Lower leg skin (tissue), 4 donors: ENCODE data around the gene CELA2B. TPM values are rescaled to one million over a fixed set of nuclear protein-coding genes. Genes with fewer than 3 reads are reported as not detected.
"Not testable (repeated sequence)": the region's sequence is repeated elsewhere in the genome, so short reads cannot be mapped to it uniquely, and the experiment has no call there.

Experiments used
- DNase-seq, 2 donors: peaks; one replicate each; pipeline ENCODE4 v3.0.0-alpha.2; 2019; ENCODE audit warnings: low spot score in 2 of 2
- H3K4me3 ChIP-seq: fragments of 200-600 bp; sonication (generic); 2 replicates; pipeline ENCODE4 v1.5.1; 2017; ENCODE audit warnings: mild to moderate bottlenecking, low read depth; ENCODE audit not compliant: poor library complexity, severe bottlenecking
- POLR2A ChIP-seq, 2 donors: fragments of 450-650 bp; IDR thresholded peaks; one replicate each; pipeline ENCODE4 v1.6.1; 2016 to 2017; ENCODE audit warnings: antibody characterized with exemption in 2 of 2, mild to moderate bottlenecking in 1 of 2, moderate library complexity in 1 of 2
- WGBS, 2 donors: methylation state at CpG; one replicate each; pipeline ENCODE4 v1.1.5; 2018; 5-methylcytosine and 5-hydroxymethylcytosine counted together
- intact Hi-C: fragments of 100-400 bp; cut with DNase I; formaldehyde crosslinking; loops from one replicate; pipeline ENCODE4 v1.15.0; 2023; ENCODE audit warnings: low total_unique reads
- total RNA-seq, 4 donors: library from RNA; depleted of rRNA; stranded (reverse); fragments of >200 nt; gene quantifications; one replicate each; pipeline ENCODE4 v1.1.0, GENCODE V29; 2016
- TF ChIP-seq, protein P1 (sequence below), 3 donors: fragments of 450-650 bp; IDR thresholded peaks; one replicate each; pipeline ENCODE4 v1.5.1; 2016; ENCODE audit warnings: antibody characterized with exemption in 3 of 3, mild to moderate bottlenecking in 3 of 3, moderate library complexity in 2 of 3

CELA2B gene
- total RNA-seq: under 1 TPM in 1 of 4 donors, not detected in 3; 0.49 TPM

DNA sequence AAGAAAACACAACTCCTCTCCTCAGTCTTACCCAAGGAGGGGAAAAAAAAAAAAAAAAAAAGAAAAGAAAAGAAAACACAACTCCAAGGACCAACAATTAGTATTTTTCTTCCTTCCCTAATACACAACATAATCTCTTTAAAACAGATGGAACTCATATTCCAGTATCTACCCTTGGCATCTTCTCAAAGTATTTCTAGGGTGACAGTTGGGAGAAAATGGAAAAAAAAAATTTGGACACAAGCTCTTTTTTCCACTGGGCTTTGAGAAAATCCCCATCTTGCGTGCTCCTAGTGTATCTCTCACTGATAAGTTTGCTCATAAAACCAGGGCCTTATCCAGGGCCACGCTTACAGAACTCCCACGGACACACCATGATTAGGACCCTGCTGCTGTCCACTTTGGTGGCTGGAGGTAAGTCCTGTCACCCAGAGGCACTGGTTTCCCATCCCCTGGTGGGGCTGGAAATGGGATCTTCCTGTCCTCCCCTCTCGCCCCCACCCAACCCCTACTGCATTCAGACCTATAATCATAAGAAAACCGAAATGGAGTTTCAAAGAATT is at the start of gene CELA2B:
TSS of gene CELA2B (plus strand) at position 353 of the 563 bp plus-strand sequence. CDS start at position 375, 22 bp downstream.
- H3K4me3 ChIP-seq: no peak within 1 kb of the TSS
- 65 to 79% methylated on average over 5 of the region's 5 CpGs for WGBS, 2 donors
- intact Hi-C loops: no loop called here
- TF ChIP-seq, protein P1, sequence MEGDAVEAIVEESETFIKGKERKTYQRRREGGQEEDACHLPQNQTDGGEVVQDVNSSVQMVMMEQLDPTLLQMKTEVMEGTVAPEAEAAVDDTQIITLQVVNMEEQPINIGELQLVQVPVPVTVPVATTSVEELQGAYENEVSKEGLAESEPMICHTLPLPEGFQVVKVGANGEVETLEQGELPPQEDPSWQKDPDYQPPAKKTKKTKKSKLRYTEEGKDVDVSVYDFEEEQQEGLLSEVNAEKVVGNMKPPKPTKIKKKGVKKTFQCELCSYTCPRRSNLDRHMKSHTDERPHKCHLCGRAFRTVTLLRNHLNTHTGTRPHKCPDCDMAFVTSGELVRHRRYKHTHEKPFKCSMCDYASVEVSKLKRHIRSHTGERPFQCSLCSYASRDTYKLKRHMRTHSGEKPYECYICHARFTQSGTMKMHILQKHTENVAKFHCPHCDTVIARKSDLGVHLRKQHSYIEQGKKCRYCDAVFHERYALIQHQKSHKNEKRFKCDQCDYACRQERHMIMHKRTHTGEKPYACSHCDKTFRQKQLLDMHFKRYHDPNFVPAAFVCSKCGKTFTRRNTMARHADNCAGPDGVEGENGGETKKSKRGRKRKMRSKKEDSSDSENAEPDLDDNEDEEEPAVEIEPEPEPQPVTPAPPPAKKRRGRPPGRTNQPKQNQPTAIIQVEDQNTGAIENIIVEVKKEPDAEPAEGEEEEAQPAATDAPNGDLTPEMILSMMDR (IDR thresholded peaks at IDR 0.05): no peak
- no peak for TF ChIP-seq POLR2A (IDR thresholded peaks at IDR 0.05)
- no peak for DNase-seq

DNA sequence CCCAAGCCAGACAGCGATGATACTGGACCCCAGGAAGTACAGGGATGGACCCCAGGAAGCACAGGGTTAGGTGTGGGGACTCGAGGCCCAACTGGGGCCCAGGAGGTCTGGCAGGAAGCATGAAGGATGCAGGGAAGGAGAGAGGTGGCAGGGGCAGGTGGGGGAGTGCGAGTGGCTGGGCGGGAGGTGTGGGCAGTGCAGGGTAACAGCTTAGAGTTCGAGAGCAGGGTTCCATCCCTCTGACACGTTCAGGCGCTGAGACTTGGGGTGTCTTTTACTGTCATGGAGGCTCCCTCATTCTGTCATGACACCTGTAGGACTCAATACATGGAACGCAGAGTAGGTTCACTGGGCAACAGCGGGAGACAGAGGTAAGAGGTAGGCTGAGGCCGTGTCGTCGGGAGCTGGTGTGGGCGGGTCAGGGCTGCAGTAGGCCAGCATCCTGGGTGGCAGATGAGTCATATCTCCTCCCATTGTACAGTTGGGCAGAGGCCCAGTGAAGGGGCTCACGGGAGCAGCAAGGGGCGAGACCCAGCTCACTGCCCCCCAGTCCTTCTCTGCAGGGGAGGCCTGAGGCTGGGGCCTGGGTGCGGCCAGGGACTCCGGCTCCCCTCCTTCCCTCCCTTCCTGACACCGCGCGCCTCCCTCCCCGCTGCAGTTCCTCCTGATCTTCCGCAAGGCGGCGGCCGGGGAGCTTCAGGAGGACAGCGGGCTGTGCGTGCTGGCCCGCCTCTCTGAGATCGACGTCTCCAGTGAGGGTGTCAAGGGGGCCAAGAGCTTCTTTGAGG is 49.2 kb upstream of the CELA2B start:
- DNase-seq: no peak
- H3K4me3 ChIP-seq: no peak overlapping the region
- TF ChIP-seq, protein P1 (IDR thresholded peaks at IDR 0.05): no peak
- TF ChIP-seq POLR2A (IDR thresholded peaks at IDR 0.05): no peak
- intact Hi-C loops: loop anchor here (2.0 to 10.0 kb wide), 2 partner anchors 98 to 302 kb away; no protein-coding TSS in a partner anchor
- WGBS, 2 donors: 85 to 89% methylated on average over 28 to 30 of the region's 30 CpGs

DNA sequence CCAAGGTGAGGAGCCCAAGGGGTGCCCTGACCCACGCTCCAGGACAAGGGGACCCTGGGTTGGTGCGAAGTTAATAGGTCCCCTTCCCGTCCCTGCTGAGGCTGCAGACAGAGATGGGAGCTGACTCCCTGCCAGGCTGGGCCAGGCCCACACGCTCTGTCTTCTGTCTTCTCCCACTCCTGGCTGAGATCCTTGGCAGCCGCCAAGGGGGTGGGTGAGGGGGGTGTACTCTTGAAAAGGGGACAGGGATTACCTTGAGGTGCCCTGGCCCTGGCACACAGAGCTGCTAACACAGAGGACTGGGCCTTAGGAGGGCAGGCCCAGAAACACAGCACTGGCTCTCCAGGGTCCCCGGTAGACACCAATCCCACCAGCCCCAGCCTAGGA is 48.6 kb upstream of the CELA2B start:
- intact Hi-C loops: loop anchor here (2.0 to 10.0 kb wide), 2 partner anchors 98 to 302 kb away; no protein-coding TSS in a partner anchor
- no peak overlapping the region for H3K4me3 ChIP-seq
- WGBS, 2 donors: 76 to 84% methylated on average over 5 to 6 of the region's 6 CpGs
- no peak for DNase-seq
- TF ChIP-seq, protein P1 (IDR thresholded peaks at IDR 0.05): no peak
- no peak for TF ChIP-seq POLR2A (IDR thresholded peaks at IDR 0.05)

DNA sequence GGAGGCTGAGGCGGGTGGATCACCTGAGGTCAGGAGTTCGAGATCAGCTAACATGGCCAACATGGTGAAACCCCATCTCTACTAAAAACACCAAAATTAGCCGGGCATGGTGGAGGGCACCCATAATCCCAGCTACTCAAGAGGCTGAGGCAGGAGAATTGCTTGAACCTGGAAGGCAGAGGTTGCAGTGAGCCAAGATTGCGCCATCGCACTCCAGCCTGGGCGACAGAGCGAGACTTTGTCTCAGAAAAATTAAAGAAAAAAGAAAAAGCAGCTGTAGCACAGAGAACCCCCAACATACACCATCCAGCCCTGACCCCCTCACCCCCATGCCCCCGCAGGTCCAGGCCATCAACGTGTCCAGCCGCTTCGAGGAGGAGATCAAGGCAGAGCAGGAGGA is 47.7 kb upstream of the CELA2B start:
- not testable (repeated sequence) for DNase-seq, H3K4me3 ChIP-seq
- intact Hi-C loops: loop anchor here (2.0 to 10.0 kb wide), 2 partner anchors 105 to 303 kb away; no protein-coding TSS in a partner anchor
- 86 to 92% methylated on average over 11 of the region's 11 CpGs for WGBS, 2 donors

DNA sequence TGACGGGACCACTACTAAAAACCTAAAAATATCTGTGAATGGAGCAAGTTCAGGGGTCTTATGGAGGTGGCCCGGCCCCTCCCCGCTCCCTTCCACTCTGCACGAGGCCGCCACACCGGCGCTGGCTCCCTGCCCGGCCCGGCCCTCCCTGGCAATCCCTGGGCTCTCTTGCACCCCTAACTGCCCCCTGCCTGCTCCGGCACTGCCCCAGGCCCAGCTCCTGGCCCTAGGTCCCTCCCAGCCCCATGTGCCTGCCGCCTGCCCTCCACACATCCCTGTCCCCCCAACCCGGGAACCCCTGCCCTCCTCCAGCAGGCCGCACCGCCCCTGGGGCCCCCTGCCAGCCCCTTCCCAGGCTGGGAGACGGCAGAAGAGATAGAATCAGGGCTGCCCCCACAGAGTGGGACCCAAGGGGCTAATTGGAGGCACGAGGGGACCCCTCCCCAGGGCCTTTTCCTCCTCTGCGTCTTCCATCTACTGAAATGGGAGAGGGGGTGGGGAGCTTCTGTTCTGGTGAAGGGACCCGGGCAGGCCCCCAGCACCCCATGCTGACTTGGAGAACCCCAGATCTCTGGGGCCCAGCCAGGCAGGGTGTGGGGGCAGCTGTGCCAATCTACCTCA is 47.0 kb upstream of the CELA2B start:
- no peak for DNase-seq
- TF ChIP-seq, protein P1 (IDR thresholded peaks at IDR 0.05): no peak
- no peak for TF ChIP-seq POLR2A (IDR thresholded peaks at IDR 0.05)
- no peak overlapping the region for H3K4me3 ChIP-seq
- intact Hi-C loops: loop anchor here (2.0 to 10.0 kb wide), 2 partner anchors 106 to 304 kb away; no protein-coding TSS in a partner anchor
- 86 to 90% methylated on average over 16 to 17 of the region's 18 CpGs for WGBS, 2 donors

DNA sequence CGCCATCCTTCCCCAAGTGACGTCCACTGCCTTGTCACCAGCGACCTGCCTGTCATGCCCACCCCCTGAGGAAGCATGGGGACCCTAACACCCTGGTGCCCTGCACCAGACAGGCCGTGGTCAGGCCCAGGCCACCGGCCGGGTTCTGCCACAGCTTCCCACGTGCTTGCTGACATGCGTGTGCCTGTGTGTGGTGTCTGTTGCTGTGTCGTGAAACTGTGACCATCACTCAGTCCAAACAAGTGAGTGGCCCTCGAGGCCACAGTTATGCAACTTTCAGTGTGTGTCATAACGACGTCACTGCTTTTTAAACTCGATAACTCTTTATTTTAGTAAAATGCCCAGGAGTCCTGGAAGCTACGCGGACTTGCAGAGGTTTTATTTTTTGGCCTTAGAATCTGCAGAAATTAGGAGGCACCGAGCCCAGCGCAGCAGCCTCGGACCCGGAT is 46.2 kb upstream of the CELA2B start:
- no peak for DNase-seq
- intact Hi-C loops: loop anchor here (2.0 to 10.0 kb wide), 2 partner anchors 107 to 305 kb away; no protein-coding TSS in a partner anchor

More for the DNA sequence above, 46.2 kb upstream of the CELA2B start:
- no peak overlapping the region for H3K4me3 ChIP-seq
- 76 to 81% methylated on average over 17 of the region's 19 CpGs for WGBS, 2 donors
- TF ChIP-seq POLR2A (IDR thresholded peaks at IDR 0.05): no peak
- TF ChIP-seq, protein P1 (IDR thresholded peaks at IDR 0.05): no peak
